CD4-positive, alpha-beta T cell treated with Interleukin-4 for 4 hours (primary cell): ENCODE measurements around the gene NPAS3.

Source experiments
- DNase-seq: peaks from one replicate; pipeline ENCODE4 v3.0.0-alpha.2; 2020

Gene NPAS3

GRCh38 chr14:33017016-33017415 lies 78.3 kb downstream of the NPAS3 start:
- no peak for DNase-seq

- DNase-seq, result no peak
Observed at GRCh38 chr14:33019346-33019745, 80.7 kb downstream of the NPAS3 start.

GRCh38 chr14:33026850-33027430 lies 88.3 kb downstream of the NPAS3 start:
- no peak for DNase-seq

GRCh38 chr14:33029511-33029910 lies 90.8 kb downstream of the NPAS3 start:
- DNase-seq, result no peak

- no peak for DNase-seq
Observed at GRCh38 chr14:33030386-33030785, 91.7 kb downstream of the NPAS3 start.

- DNase-seq, result no peak
Observed at GRCh38 chr14:33035416-33036194, 96.9 kb downstream of the NPAS3 start.

- no peak for DNase-seq
Observed at GRCh38 chr14:33039311-33039710, 100.6 kb downstream of the NPAS3 start.

- no peak for DNase-seq
Observed at GRCh38 chr14:33040372-33041140, 101.9 kb downstream of the NPAS3 start.

- DNase-seq, result no peak
Observed at GRCh38 chr14:33042591-33042990, 103.9 kb downstream of the NPAS3 start.

- DNase-seq, result no peak
Observed at GRCh38 chr14:33045760-33046159, 107.1 kb downstream of the NPAS3 start.

GRCh38 chr14:33052943-33053342 lies 114.3 kb downstream of the NPAS3 start:
- no peak for DNase-seq

GRCh38 chr14:33056213-33056612 lies 117.5 kb downstream of the NPAS3 start:
- DNase-seq, result no peak

GRCh38 chr14:33057585-33057984 lies 118.9 kb downstream of the NPAS3 start:
- DNase-seq, result no peak

GRCh38 chr14:33061667-33062325 lies 123.1 kb downstream of the NPAS3 start:
- DNase-seq, result no peak

- no peak for DNase-seq
Observed at GRCh38 chr14:33062476-33062875, 123.8 kb downstream of the NPAS3 start.

- DNase-seq, result no peak
Observed at GRCh38 chr14:33062881-33063280, 124.2 kb downstream of the NPAS3 start.

GRCh38 chr14:33063521-33063920 lies 124.8 kb downstream of the NPAS3 start:
- no peak for DNase-seq

GRCh38 chr14:33065634-33066033 lies 127.0 kb downstream of the NPAS3 start:
- DNase-seq, result no peak

- DNase-seq, result no peak
Observed at GRCh38 chr14:33068040-33068439, 129.4 kb downstream of the NPAS3 start.

GRCh38 chr14:33068626-33069025 lies 129.9 kb downstream of the NPAS3 start:
- DNase-seq, result no peak

GRCh38 chr14:33070475-33070874 lies 131.8 kb downstream of the NPAS3 start:
- no peak for DNase-seq

- DNase-seq, result no peak
Observed at GRCh38 chr14:33073023-33073422, 134.3 kb downstream of the NPAS3 start.

GRCh38 chr14:33081259-33081658 lies 142.6 kb downstream of the NPAS3 start:
- DNase-seq, result no peak
